GM20000 (cell line): ENCODE measurements around the gene ARSK.

Experiments
- DNase-seq: peaks from one replicate; pipeline ENCODE4 v3.0.0; 2012; ENCODE audit warnings: low spot score
- TF ChIP-seq, protein P1 (sequence below): IDR thresholded peaks from 2 replicates; pipeline ENCODE4 v1.5.1; 2012; ENCODE audit warnings: mild to moderate bottlenecking, control low read depth; ENCODE audit errors: extremely low read depth, missing control alignments

Gene ARSK

DNA sequence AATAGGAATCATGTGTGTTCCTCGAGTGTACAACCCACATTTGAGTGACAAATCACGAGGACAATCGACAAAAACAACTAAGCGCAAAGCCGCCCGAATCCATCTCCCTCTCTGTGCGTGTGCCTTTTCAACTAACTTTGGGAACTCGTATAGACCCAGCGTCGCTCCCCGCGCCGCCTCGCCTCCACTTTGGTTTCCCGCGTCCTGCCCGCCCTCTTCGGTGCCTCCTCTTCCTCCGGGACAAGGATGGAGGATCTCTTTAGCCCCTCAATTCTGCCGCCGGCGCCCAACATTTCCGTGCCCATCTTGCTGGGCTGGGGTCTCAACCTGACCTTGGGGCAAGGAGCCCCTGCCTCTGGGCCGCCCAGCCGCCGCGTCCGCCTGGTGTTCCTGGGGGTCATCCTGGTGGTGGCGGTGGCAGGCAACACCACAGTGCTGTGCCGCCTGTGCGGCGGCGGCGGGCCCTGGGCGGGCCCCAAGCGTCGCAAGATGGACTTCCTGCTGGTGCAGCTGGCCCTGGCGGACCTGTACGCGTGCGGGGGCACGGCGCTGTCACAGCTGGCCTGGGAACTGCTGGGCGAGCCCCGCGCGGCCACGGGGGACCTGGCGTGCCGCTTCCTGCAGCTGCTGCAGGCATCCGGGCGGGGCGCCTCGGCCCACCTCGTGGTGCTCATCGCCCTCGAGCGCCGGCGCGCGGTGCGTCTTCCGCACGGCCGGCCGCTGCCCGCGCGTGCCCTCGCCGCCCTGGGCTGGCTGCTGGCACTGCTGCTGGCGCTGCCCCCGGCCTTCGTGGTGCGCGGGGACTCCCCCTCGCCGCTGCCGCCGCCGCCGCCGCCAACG, 65.3 kb downstream of the ARSK start, which contains the start of gene GPR150:
GPR150 (plus strand) TSS at position 58 of the 840 bp plus-strand sequence; CDS start at position 247, 189 bp downstream.
- TF ChIP-seq, protein P1, sequence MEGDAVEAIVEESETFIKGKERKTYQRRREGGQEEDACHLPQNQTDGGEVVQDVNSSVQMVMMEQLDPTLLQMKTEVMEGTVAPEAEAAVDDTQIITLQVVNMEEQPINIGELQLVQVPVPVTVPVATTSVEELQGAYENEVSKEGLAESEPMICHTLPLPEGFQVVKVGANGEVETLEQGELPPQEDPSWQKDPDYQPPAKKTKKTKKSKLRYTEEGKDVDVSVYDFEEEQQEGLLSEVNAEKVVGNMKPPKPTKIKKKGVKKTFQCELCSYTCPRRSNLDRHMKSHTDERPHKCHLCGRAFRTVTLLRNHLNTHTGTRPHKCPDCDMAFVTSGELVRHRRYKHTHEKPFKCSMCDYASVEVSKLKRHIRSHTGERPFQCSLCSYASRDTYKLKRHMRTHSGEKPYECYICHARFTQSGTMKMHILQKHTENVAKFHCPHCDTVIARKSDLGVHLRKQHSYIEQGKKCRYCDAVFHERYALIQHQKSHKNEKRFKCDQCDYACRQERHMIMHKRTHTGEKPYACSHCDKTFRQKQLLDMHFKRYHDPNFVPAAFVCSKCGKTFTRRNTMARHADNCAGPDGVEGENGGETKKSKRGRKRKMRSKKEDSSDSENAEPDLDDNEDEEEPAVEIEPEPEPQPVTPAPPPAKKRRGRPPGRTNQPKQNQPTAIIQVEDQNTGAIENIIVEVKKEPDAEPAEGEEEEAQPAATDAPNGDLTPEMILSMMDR, result no peak
- peak; percentile 84 for DNase-seq

DNA sequence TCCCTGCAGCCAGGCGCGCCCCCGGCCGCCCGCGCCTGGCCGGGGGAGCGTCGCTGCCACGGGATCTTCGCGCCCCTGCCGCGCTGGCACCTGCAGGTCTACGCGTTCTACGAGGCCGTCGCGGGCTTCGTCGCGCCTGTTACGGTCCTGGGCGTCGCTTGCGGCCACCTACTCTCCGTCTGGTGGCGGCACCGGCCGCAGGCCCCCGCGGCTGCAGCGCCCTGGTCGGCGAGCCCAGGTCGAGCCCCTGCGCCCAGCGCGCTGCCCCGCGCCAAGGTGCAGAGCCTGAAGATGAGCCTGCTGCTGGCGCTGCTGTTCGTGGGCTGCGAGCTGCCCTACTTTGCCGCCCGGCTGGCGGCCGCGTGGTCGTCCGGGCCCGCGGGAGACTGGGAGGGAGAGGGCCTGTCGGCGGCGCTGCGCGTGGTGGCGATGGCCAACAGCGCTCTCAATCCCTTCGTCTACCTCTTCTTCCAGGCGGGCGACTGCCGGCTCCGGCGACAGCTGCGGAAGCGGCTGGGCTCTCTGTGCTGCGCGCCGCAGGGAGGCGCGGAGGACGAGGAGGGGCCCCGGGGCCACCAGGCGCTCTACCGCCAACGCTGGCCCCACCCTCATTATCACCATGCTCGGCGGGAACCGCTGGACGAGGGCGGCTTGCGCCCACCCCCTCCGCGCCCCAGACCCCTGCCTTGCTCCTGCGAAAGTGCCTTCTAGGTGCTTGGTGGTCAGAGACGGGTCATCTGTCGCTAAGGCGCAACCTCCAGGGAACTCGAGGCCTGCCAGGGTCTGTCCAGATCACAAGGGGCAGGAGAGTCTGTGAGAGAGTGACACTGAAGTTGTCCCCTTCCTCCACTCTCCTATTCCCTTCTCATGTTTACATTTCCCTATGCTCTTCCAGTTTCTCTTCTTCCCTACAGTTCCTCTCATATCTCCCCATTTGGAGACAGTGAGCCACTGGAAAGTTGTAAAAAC, 66.3 kb downstream of the ARSK start:
- TF ChIP-seq, protein P1, result no peak
- peak; percentile 71 for DNase-seq

DNA sequence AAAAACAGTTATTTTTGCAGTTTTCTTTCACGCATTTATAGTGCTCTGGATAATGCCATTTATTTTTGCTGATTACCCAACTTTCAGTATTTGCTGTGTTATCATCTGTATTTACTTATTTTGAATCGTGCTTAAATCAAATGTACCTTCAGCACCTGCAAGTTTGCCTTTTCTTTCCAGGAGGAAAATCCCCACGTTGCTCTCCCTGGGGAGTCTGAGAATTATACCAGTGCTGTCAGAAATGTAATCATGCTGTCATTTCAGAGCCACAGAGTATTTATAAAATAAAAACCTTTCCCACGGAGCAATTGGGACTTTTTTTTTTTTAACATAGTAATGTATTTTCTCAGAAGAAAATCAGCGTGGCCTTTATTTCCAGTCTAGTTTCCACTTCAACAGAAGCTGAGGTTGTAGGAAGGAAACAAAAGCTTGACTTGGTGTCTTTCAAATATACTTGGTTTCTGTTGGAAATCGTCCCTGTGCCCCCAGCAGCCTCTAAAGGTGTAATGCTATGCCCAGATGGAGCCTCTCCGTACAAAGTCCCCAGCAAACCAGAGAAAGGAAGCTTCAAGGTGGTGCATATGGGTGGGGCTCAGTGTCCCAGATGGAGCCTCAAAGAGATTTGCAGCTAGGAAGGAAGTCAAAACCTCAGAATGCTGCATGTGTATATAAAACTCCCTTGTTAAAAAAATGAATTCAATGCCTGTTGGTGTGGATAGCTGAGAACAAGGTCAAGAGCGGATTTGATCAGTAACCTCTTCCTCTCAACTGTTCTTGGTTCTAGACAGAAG, 67.1 kb downstream of the ARSK start:
- no peak for DNase-seq
- TF ChIP-seq, protein P1, result no peak

DNA sequence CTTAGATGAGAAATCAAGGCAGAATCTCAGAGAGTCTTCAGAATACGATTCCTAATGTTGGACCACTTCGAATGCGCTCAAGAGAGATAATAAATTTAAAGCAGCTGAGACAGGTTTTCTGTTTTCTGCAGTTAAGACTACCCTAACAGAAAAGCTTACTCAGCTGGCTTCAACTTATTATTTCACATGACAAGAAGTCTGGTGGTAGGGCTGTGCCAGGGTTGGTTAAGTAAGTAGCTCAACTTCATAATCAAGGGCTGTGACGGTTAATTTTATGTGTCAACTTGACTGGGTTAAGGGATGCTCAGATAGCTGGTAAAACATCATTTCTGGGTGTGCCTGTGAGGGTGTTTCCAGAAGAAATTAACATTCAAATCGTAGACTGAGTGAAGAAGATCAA, 68.8 kb downstream of the ARSK start:
- TF ChIP-seq, protein P1, result no peak
- DNase-seq, result no peak

DNA sequence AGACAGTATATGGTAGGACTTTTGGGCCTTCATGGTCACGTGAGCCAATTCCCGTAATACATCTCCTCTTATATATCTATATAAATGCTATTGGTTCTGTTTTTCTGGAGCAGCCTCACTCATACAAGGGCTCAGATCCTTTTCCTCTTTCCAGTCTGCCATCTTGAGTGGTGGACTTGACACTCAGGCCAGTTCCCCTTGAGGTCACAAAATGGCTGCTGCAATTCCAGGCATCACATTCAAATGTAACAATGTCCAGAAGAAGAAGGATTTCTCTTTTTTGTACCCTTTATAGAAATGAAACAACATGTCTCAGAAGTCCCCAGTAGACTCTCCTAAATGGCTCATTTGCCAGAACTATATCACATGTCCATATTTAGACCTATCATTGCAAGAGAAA, 69.5 kb downstream of the ARSK start:
- TF ChIP-seq, protein P1, result no peak
- no peak for DNase-seq

DNA sequence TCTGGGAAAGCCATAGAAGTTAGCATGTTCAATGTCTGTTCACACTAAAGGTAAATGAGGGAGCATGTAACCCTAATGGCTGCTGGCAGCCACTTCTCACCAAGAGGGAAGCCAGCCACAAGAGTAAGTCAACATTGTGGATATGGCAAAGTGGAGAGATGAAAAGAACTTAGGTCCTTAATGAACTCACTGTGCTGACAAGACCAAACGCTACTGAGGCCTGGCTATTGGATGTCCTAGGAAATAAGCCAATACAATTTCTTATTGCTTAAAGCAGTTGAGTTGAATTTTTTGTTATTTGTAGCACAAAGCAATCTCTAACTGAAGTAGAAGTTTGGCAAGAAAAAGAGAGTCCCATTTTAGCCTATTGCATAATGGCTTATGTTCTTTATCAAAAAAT, 71.8 kb downstream of the ARSK start:
- DNase-seq, result no peak
- TF ChIP-seq, protein P1, result no peak
